Loucy (cell line): Measurements from ENCODE around the gene PACRG.

Experiments
- H2AFZ ChIP-seq: fragments of 200-600 bp; sonication (generic); 2 replicates; pipeline ENCODE4 v1.6.0; 2016; ENCODE audit warnings: antibody characterized with exemption, mild to moderate bottlenecking, low read length, moderate library complexity
- H3F3A ChIP-seq: fragments of 200-600 bp; 2 replicates; pipeline ENCODE4 v1.6.0; 2016; ENCODE audit warnings: antibody characterized with exemption, low read depth, mild to moderate bottlenecking
- H3K27me3 ChIP-seq: fragments of 200-600 bp; sonication (generic); 2 replicates; pipeline ENCODE4 v1.6.1; 2014; ENCODE audit warnings: low read length, mild to moderate bottlenecking; ENCODE audit not compliant: insufficient read depth, poor library complexity, severe bottlenecking
- H3K36me3 ChIP-seq: fragments of 200-600 bp; sonication (generic); 2 replicates; pipeline ENCODE4 v1.6.1; 2016; ENCODE audit warnings: low read length; ENCODE audit not compliant: insufficient read depth
- H3K4me1 ChIP-seq: fragments of 200-600 bp; sonication (generic); 2 replicates; pipeline ENCODE4 v1.5.1; 2014; ENCODE audit warnings: low read length, mild to moderate bottlenecking; ENCODE audit not compliant: insufficient read depth, poor library complexity, severe bottlenecking
- H3K4me2 ChIP-seq: fragments of 200-600 bp; sonication (generic); 2 replicates; pipeline ENCODE4 v1.6.0; 2014; ENCODE audit warnings: antibody characterized with exemption, low read length, low read depth, mild to moderate bottlenecking; ENCODE audit not compliant: poor library complexity, severe bottlenecking
- H3K4me3 ChIP-seq: fragments of 200-600 bp; sonication (generic); 2 replicates; pipeline ENCODE4 v1.5.1; 2014; ENCODE audit warnings: low read length, mild to moderate bottlenecking, mixed read lengths; ENCODE audit not compliant: poor library complexity, severe bottlenecking
- H3K79me2 ChIP-seq: fragments of 200-600 bp; sonication (generic); 2 replicates; pipeline ENCODE4 v1.6.1; 2014; ENCODE audit warnings: low read length; ENCODE audit not compliant: insufficient read depth
- H3K9ac ChIP-seq: fragments of 200-600 bp; sonication (generic); 2 replicates; pipeline ENCODE4 v1.6.0; 2014; ENCODE audit warnings: mild to moderate bottlenecking, low read depth, low read length, moderate library complexity; ENCODE audit not compliant: poor library complexity, severe bottlenecking
- H3K9me2 ChIP-seq: fragments of 200-600 bp; sonication (generic); replicated peaks from 2 replicates; pipeline ENCODE4 v1.6.1; 2016; ENCODE audit warnings: low read depth, low read length, mixed read lengths
- H3K9me3 ChIP-seq: fragments of 200-600 bp; sonication (generic); 2 replicates; pipeline ENCODE4 v1.6.1; 2014; ENCODE audit warnings: mild to moderate bottlenecking, antibody characterized with exemption, low read length, low read depth; ENCODE audit not compliant: insufficient read depth
- H4K20me1 ChIP-seq: fragments of 200-600 bp; sonication (generic); 2 replicates; pipeline ENCODE4 v1.6.0; 2014; ENCODE audit warnings: antibody characterized with exemption, low read length, mild to moderate bottlenecking; ENCODE audit not compliant: insufficient read depth, poor library complexity, severe bottlenecking
- CTCF ChIP-seq: fragments of 200-600 bp; sonication (generic); conservative IDR thresholded peaks from 2 replicates; pipeline ENCODE4 v1.5.1; 2014; ENCODE audit warnings: mild to moderate bottlenecking, antibody characterized with exemption, low read length
- EZH2phosphoT487 ChIP-seq: fragments of 200-600 bp; IDR thresholded peaks from 2 replicates; pipeline ENCODE4 v1.6.1; 2018; ENCODE audit warnings: antibody characterized with exemption, mild to moderate bottlenecking, moderate library complexity, borderline replicate concordance

PACRG gene

GRCh38 chr6:163254341-163254835, 526.6 kb downstream of the PACRG start:
- Histone ChIP-seq H3K9ac (no peak overlapping the region), H3K79me2 (no peaks in the 10 kb centered on the region), H3K9me2 (no peaks in the 10 kb centered on the region), H3F3A (no peaks in the 10 kb centered on the region), H2AFZ (no peak overlapping the region), H3K27me3 (no peaks in the 10 kb centered on the region), H3K4me3 (no peak overlapping the region), H3K9me3 (peaks cover 5% of the 10 kb centered on the region; the same call in 1 of the 2 replicates), H4K20me1 (no peaks in the 10 kb centered on the region), H3K4me1 (no peaks in the 10 kb centered on the region), H3K36me3 (no peaks in the 10 kb centered on the region), H3K4me2 (no peak overlapping the region)
- TF ChIP-seq CTCF = no peak
- no peak for TF ChIP-seq EZH2phosphoT487

- Histone ChIP-seq H3F3A (no peaks in the 10 kb centered on the region), H3K27me3 (no peaks in the 10 kb centered on the region), H3K9me2 (no peaks in the 10 kb centered on the region), H3K36me3 (no peaks in the 10 kb centered on the region), H3K4me2 (no peak overlapping the region), H3K4me1 (no peaks in the 10 kb centered on the region), H3K79me2 (no peaks in the 10 kb centered on the region), H3K4me3 (no peak overlapping the region), H3K9ac (no peak overlapping the region), H3K9me3 (peaks cover 7% of the 10 kb centered on the region; the same call in 1 of the 2 replicates), H4K20me1 (no peaks in the 10 kb centered on the region), H2AFZ (no peak overlapping the region)
- TF ChIP-seq CTCF (no peak), EZH2phosphoT487 (no peak)
Observed at GRCh38 chr6:163255265-163255664, 527.5 kb downstream of the PACRG start.

- Histone ChIP-seq H3K4me1 (no peaks in the 10 kb centered on the region), H2AFZ (no peak overlapping the region), H3K4me3 (no peak overlapping the region), H3K27me3 (no peaks in the 10 kb centered on the region), H3K9ac (no peak overlapping the region), H3K79me2 (no peaks in the 10 kb centered on the region), H3K9me3 (peaks cover 8% of the 10 kb centered on the region; the same call in 1 of the 2 replicates), H3K9me2 (no peaks in the 10 kb centered on the region), H3F3A (no peaks in the 10 kb centered on the region), H3K36me3 (no peaks in the 10 kb centered on the region), H4K20me1 (no peaks in the 10 kb centered on the region), H3K4me2 (no peak overlapping the region)
- TF ChIP-seq CTCF = no peak
- TF ChIP-seq EZH2phosphoT487 = no peak
Observed at GRCh38 chr6:163259689-163260088, 531.9 kb downstream of the PACRG start.
